Measurements from ENCODE around the gene CORO7.

Gene CORO7

DNA sequence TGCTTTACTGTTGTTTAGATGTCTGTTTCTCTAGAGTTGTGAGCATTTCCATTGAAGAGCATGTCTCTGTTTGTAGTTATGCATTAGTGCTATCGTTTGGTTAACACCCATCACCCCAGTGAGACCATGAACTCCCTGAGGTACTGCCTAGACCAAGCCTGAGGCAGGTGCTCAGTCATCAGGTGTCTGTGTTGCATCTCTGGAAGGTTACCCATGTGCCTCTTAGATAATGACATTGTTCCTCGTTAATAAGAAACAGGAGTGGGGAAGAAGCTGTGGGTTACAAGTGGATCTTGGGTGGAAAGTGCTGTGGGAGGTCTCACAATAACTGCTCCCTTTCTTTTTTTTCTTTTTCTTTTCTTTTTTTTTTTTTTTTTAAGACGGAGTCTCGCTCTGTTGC lies 27.6 kb upstream of the CORO7 start:
- Histone ChIP-seq H3K4me1 (ENCODE audit: insufficient read depth, low read length) (no peaks in the 10 kb centered on the region), H3K27ac (ENCODE audit: low read depth, low read length) (no peak overlapping the region), H3K4me3 (ENCODE audit: low read length) (no peak overlapping the region), H3K27me3 (ENCODE audit: insufficient read depth, low read length) (no peaks in the 10 kb centered on the region), H3K36me3 (ENCODE audit: insufficient read depth, low read length) (peaks cover 93% of the 10 kb centered on the region), H3K9me3 (ENCODE audit: insufficient read depth, low read depth, low read length) (no peaks in the 10 kb centered on the region), H3K9ac (ENCODE audit: low read depth, low read length) (no peak overlapping the region)
- 96% methylated on average over 4 of the region's 4 CpGs for WGBS

DNA sequence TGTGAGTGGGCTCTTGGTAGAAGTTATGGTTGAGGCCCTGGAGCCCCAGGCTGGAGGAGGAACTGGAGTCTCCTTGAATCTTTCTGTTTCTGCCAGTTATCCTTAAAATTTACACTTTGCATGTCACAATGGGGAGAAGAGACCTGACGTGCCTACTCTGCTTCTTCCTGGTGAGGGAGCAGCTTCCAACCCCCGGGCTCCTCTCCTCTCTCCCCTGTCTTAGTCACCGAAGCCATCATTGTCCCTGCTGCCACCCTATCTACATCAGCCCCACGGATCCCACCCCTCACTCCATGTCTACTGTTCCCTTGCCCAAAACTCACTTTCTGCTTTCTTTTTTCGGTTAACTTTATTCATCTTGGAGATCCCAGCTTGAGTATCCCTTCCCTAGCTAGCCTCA lies 26.9 kb upstream of the CORO7 start:
- 75% methylated on average over 5 of the region's 5 CpGs for WGBS
- Histone ChIP-seq H3K9me3 (ENCODE audit: insufficient read depth, low read depth, low read length) (no peaks in the 10 kb centered on the region), H3K4me3 (ENCODE audit: low read length) (no peak overlapping the region), H3K9ac (ENCODE audit: low read depth, low read length) (no peak overlapping the region), H3K36me3 (ENCODE audit: insufficient read depth, low read length) (peaks cover 93% of the 10 kb centered on the region), H3K27ac (ENCODE audit: low read depth, low read length) (no peak overlapping the region), H3K4me1 (ENCODE audit: insufficient read depth, low read length) (no peaks in the 10 kb centered on the region), H3K27me3 (ENCODE audit: insufficient read depth, low read length) (no peaks in the 10 kb centered on the region)

DNA sequence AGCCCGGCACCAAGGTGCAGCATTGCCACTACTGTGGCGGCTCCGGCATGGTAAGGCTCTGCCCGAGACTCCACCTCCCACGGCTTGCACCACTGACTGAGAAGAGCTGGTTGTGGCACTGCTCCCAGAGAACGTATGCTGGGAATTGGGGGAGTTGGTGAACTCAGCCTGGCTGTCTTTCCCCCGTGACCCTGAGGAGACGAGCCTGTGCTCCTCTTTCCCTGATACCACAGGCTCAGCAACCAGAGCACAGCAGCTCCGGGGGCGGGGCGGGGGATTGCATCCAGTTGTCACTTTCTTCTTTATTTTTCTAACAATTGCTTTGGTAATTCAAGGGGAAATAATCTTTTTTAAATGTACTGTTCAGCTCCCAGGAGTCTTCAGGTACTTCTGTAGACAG lies 26.0 kb upstream of the CORO7 start:
- WGBS: 92% methylated on average over 11 of the region's 11 CpGs
- no peaks in the 10 kb centered on the region for H3K9me3 ChIP-seq (ENCODE audit: insufficient read depth, low read depth, low read length)
- H3K9ac ChIP-seq (ENCODE audit: low read depth, low read length): no peak overlapping the region

DNA sequence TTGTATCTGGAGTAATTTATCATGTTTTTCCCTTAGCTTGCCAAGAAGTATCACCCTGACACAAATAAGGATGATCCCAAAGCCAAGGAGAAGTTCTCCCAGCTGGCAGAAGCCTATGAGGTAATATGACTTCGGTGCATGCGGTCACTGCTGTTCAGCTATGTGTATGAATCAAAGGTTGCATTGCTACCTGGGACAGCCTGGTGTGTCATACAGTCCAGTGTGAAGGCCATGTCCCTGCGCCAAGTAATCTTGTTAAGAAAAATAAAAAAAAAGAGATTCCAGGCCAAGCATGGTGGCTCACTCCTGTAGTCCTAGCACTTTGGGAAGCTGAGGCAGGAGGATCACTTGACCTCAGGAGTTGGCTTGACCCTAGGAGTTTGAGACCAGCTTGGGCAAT lies 21.0 kb upstream of the CORO7 start:
- Histone ChIP-seq H3K4me1 (ENCODE audit: insufficient read depth, low read length) (no peaks in the 10 kb centered on the region), H3K36me3 (ENCODE audit: insufficient read depth, low read length) (peaks cover 82% of the 10 kb centered on the region), H3K27ac (ENCODE audit: low read depth, low read length) (no peak overlapping the region), H3K4me3 (ENCODE audit: low read length) (no peak overlapping the region), H3K9me3 (ENCODE audit: insufficient read depth, low read depth, low read length) (no peaks in the 10 kb centered on the region), H3K27me3 (ENCODE audit: insufficient read depth, low read length) (no peaks in the 10 kb centered on the region), H3K9ac (ENCODE audit: low read depth, low read length) (no peak overlapping the region)
- 97% methylated on average over 3 of the region's 3 CpGs for WGBS

More for the DNA sequence above, 26.0 kb upstream of the CORO7 start:
- Histone ChIP-seq H3K27me3 (ENCODE audit: insufficient read depth, low read length) (no peaks in the 10 kb centered on the region), H3K4me1 (ENCODE audit: insufficient read depth, low read length) (no peaks in the 10 kb centered on the region), H3K4me3 (ENCODE audit: low read length) (no peak overlapping the region), H3K27ac (ENCODE audit: low read depth, low read length) (no peak overlapping the region), H3K36me3 (ENCODE audit: insufficient read depth, low read length) (peaks cover 92% of the 10 kb centered on the region)

DNA sequence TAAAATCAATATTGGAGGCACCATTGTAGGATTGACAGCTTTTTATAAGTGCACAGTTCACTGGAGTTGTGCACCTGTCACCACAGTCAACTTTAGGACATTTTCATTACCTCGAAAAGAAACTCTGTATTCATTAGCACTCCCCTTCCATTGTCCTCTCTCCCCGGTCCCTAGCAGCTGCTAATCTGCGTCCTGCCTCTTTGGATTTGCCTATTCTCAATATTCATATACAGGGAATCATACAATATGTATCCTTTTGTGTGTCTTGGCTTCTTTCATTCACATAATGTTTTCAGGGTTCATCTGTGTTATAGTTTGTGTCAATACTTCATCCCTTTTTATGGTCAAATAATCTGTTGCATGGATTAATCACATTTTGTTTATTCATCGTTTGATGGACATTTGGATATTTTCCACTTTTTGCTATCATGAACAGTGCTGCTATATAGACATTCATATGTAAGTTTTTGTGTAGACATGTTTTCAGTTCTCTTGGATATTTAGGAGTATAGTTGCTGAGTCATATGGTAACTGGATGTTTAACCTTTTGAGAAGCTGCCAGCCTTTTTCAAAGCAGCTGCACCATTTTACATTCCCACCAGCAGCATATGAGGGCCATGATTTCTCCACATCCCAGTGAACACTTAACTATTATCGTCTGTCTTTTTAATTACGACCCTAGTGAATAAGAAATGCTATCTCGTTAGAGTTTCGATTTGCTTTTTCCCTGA lies 19.1 kb upstream of the CORO7 start:
- Histone ChIP-seq H3K4me1 (ENCODE audit: insufficient read depth, low read length) (no peaks in the 10 kb centered on the region), H3K9ac (ENCODE audit: low read depth, low read length) (no peak overlapping the region), H3K27ac (ENCODE audit: low read depth, low read length) (no peak overlapping the region), H3K36me3 (ENCODE audit: insufficient read depth, low read length) (peaks cover 74% of the 10 kb centered on the region), H3K4me3 (ENCODE audit: low read length) (no peak overlapping the region), H3K9me3 (ENCODE audit: insufficient read depth, low read depth, low read length) (no peaks in the 10 kb centered on the region), H3K27me3 (ENCODE audit: insufficient read depth, low read length) (no peaks in the 10 kb centered on the region)
- 84% methylated on average over 8 of the region's 8 CpGs for WGBS

DNA sequence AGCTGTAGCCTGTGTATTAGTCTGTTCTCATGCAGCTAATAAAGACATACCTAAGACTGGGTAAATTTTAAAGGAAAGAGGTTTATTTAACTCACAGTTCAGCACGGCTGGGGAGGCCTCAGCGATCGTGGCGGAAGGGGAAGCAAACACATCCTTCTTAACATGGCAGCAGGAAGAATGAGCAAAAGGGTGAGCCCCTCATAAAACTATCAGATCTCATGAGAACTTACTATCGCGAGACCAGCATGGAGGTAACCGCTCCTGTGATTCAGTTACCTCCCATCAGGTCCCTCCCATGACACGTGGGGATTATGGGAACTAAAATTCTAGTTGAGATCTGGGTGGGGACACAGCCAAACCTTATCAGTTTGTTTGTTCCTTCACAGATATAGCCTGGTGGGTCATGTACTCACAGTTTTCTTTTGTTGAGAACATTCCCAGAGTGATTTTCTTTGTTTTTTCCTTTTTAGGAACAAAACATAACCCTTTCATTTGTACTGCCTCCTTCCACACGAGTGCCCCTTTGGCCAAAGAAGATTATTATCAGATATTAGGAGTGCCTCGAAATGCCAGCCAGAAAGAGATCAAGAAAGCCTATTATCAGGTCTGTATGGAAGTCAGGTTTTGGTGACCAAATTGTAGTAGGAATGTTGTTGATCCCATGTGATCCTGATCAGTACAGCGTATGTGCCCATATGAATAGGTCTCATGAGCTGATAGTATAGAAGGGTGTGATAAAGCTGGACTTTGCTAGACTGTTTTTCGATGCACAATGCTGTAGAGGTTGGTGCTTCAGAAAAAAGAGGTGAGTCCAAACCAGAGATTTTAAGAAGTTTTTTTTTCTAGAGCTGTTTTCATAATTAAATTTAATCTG lies 17.8 kb upstream of the CORO7 start:
- Histone ChIP-seq H3K36me3 (ENCODE audit: insufficient read depth, low read length) (peaks cover 63% of the 10 kb centered on the region), H3K27ac (ENCODE audit: low read depth, low read length) (no peak overlapping the region), H3K9ac (ENCODE audit: low read depth, low read length) (no peak overlapping the region), H3K9me3 (ENCODE audit: insufficient read depth, low read depth, low read length) (no peaks in the 10 kb centered on the region), H3K27me3 (ENCODE audit: insufficient read depth, low read length) (no peaks in the 10 kb centered on the region), H3K4me3 (ENCODE audit: low read length) (no peak overlapping the region), H3K4me1 (ENCODE audit: insufficient read depth, low read length) (no peaks in the 10 kb centered on the region)
- WGBS: 95% methylated on average over 12 of the region's 12 CpGs

DNA sequence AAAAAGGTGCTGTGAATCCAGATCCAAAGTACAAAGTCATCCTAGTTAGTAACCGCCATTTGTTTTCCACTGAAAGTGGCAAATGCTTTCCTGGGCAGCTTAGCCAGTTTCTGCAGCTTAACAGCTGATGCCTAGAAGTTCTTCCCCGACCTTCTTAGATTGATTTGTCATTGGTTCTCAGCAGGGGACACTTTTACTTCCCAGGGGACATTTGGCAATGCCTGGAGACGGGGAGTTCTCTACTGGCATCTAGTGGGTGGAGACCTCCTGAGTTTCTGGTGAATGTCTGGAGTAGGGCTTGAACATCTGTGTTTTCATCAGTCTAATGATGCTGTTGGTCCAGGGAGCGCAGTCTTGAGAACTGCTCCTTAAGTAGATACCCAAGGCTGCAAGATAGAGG lies 16.8 kb upstream of the CORO7 start:
- 80% methylated on average over 4 of the region's 4 CpGs for WGBS
- Histone ChIP-seq H3K36me3 (ENCODE audit: insufficient read depth, low read length) (peaks cover 57% of the 10 kb centered on the region), H3K27ac (ENCODE audit: low read depth, low read length) (no peak overlapping the region)

DNA sequence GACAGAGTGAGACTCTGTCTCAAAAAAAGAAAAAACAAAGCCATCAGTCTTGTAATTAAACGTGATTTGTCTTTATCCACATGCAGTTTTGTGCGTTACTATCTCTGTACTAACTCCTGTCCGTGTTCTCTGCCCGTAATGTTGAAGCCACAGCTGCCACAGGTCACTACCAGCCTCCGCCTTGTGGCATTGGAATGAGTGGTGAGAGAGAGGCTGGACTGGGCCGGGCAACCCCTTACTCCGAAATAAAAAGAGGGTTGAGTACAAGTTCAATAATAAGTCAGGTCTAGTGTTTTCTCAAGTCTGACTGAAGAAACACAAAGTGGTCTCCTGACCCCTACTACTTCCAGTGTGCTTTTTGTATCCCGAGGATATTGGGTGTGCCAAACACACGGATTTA lies 14.6 kb upstream of the CORO7 start:
- WGBS: 96% methylated on average over 9 of the region's 9 CpGs
- Histone ChIP-seq H3K27me3 (ENCODE audit: insufficient read depth, low read length) (no peaks in the 10 kb centered on the region), H3K9ac (ENCODE audit: low read depth, low read length) (no peak overlapping the region), H3K4me1 (ENCODE audit: insufficient read depth, low read length) (no peaks in the 10 kb centered on the region), H3K36me3 (ENCODE audit: insufficient read depth, low read length) (peaks cover 44% of the 10 kb centered on the region), H3K4me3 (ENCODE audit: low read length) (no peak overlapping the region), H3K27ac (ENCODE audit: low read depth, low read length) (no peak overlapping the region), H3K9me3 (ENCODE audit: insufficient read depth, low read depth, low read length) (no peaks in the 10 kb centered on the region)

More for the DNA sequence above, 16.8 kb upstream of the CORO7 start:
- Histone ChIP-seq H3K4me3 (ENCODE audit: low read length) (no peak overlapping the region), H3K27me3 (ENCODE audit: insufficient read depth, low read length) (no peaks in the 10 kb centered on the region), H3K9me3 (ENCODE audit: insufficient read depth, low read depth, low read length) (no peaks in the 10 kb centered on the region), H3K9ac (ENCODE audit: low read depth, low read length) (no peak overlapping the region), H3K4me1 (ENCODE audit: insufficient read depth, low read length) (no peaks in the 10 kb centered on the region)

DNA sequence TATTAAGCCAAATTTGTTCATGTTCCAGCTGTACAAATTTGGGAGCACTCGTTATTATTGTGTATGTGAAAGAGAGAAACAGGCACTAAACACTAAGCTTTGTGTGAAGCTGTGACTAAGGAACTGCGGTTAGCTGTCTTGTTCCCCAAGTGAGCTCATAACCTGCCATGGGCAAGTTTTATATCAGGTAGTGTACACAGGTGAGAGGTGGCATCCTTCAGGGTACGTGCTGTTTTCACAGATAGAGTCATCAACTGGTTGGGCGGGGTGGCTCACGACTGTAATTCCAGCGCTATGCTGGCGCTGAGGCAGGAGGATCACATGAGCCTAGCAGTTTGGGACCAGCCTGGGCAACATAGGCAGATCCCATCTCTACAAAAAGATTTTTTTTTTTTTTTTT lies 12.1 kb upstream of the CORO7 start:
- no peak overlapping the region for H3K9ac ChIP-seq (ENCODE audit: low read depth, low read length)
- peaks cover 21% of the 10 kb centered on the region for H3K36me3 ChIP-seq (ENCODE audit: insufficient read depth, low read length)
- no peaks in the 10 kb centered on the region for H3K9me3 ChIP-seq (ENCODE audit: insufficient read depth, low read depth, low read length)
- H3K27me3 ChIP-seq (ENCODE audit: insufficient read depth, low read length): no peaks in the 10 kb centered on the region
- H3K4me3 ChIP-seq (ENCODE audit: low read length): no peak overlapping the region
- H3K4me1 ChIP-seq (ENCODE audit: insufficient read depth, low read length): peaks cover 4% of the 10 kb centered on the region; the same call in 1 of the 2 replicates
- H3K27ac ChIP-seq (ENCODE audit: low read depth, low read length): no peak overlapping the region
- 98% methylated on average over 7 of the region's 7 CpGs for WGBS

DNA sequence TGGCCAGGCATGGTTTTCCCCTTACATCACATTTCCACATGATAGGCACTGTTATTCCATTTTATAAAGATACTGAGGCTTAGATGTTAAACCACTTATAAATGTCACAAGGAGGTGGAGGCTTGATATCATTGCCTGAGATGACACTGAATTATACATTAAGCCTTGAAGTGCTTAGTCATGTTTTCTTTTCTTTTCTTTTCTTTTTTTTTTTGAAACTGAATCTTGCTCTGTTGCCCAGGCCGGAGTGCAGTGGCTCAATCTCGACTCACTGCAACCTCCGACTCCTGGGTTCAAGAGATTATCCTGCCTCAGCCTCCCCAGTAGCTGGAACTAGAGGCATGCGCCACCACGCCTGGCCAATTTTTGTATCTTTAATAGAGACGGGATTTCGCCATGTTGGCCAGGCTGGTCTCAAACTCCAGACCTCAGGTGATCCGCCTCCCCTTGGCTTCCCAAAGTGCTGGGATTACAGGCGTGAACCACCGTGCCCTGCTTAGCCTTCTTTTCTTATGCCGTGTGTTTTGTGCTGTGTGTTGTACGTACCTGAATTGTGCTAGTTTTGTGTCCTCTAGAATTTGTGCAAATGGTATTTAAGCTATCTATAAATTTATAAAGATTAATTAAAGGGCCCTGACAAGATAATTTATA lies 10.5 kb upstream of the CORO7 start:
- peaks cover 4% of the 10 kb centered on the region; the same call in 1 of the 2 replicates for H3K4me1 ChIP-seq (ENCODE audit: insufficient read depth, low read length)
- H3K27ac ChIP-seq (ENCODE audit: low read depth, low read length): no peak overlapping the region
- peak overlapping the region; percentile 93 for H3K9ac ChIP-seq (ENCODE audit: low read depth, low read length)
- no peaks in the 10 kb centered on the region for H3K9me3 ChIP-seq (ENCODE audit: insufficient read depth, low read depth, low read length)
- H3K27me3 ChIP-seq (ENCODE audit: insufficient read depth, low read length): no peaks in the 10 kb centered on the region
- peak overlapping the region; percentile 86 for H3K4me3 ChIP-seq (ENCODE audit: low read length)
- WGBS: 94% methylated on average over 10 of the region's 12 CpGs
- H3K36me3 ChIP-seq (ENCODE audit: insufficient read depth, low read length): peaks cover 19% of the 10 kb centered on the region
